Stimulated activated naive CD4-positive, alpha-beta T cell (primary cell): ENCODE results near the gene ADAMTS12.
"Not testable (repeated sequence)": the region's sequence is repeated elsewhere in the genome, so short reads cannot be mapped to it uniquely, and the experiment has no call there.

Source experiments
- DNase-seq, 6 experiments: peaks; one replicate each; lab custom pipeline; 2025; lab: John Stamatoyannopoulos, UW

Gene ADAMTS12, protein sequence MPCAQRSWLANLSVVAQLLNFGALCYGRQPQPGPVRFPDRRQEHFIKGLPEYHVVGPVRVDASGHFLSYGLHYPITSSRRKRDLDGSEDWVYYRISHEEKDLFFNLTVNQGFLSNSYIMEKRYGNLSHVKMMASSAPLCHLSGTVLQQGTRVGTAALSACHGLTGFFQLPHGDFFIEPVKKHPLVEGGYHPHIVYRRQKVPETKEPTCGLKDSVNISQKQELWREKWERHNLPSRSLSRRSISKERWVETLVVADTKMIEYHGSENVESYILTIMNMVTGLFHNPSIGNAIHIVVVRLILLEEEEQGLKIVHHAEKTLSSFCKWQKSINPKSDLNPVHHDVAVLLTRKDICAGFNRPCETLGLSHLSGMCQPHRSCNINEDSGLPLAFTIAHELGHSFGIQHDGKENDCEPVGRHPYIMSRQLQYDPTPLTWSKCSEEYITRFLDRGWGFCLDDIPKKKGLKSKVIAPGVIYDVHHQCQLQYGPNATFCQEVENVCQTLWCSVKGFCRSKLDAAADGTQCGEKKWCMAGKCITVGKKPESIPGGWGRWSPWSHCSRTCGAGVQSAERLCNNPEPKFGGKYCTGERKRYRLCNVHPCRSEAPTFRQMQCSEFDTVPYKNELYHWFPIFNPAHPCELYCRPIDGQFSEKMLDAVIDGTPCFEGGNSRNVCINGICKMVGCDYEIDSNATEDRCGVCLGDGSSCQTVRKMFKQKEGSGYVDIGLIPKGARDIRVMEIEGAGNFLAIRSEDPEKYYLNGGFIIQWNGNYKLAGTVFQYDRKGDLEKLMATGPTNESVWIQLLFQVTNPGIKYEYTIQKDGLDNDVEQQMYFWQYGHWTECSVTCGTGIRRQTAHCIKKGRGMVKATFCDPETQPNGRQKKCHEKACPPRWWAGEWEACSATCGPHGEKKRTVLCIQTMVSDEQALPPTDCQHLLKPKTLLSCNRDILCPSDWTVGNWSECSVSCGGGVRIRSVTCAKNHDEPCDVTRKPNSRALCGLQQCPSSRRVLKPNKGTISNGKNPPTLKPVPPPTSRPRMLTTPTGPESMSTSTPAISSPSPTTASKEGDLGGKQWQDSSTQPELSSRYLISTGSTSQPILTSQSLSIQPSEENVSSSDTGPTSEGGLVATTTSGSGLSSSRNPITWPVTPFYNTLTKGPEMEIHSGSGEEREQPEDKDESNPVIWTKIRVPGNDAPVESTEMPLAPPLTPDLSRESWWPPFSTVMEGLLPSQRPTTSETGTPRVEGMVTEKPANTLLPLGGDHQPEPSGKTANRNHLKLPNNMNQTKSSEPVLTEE (N-terminal part only)

DNA sequence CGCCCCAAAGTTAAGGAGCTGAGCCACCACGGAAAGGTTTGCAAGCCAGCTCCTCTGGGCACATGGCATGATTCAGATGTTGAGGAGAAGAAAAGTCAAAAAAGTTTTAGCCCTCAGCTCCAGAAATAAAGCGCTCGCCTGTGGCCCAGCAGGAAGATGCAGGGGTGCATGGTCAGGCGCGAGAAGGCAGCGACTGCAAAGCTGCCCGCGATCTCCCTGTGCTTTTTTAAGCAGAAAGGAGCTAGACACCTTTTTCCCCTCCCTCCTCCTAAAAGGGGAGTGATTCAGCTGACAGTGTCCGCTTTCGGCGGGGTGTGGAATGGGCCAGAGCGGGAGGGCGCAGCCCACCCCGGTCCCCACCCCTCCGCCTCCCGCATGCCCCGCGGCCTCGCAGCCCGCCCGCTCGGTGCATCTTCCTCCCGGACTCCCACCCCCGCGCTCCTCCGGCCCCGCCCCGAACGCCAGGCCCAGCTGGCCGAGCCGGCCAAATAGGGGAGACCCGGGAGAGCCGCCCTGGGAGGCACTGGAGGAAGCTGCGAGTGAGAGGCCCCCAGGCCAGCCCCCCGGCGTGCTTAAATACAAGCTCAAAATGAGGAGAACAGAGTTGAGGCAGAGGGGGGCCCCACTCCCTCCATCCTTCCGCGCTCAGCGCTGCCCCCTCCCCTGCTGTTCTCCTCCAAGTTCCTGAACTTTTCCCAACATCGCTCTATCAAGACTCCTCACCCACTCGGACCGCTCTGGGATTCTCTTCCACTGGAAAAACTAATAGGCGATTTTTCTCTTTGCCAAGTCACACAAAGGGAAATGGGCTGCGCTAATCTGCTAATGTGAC is at the start of gene ADAMTS12:
Gene ADAMTS12 (minus strand): TSS at position 203 of the 832 bp plus-strand sequence. CDS start 134 bp downstream, at position 69.
- no peak for DNase-seq

- no peak for DNase-seq
Observed at GRCh38 chr5:33941090-33941489, 49.3 kb upstream of the ADAMTS12 start.

DNA sequence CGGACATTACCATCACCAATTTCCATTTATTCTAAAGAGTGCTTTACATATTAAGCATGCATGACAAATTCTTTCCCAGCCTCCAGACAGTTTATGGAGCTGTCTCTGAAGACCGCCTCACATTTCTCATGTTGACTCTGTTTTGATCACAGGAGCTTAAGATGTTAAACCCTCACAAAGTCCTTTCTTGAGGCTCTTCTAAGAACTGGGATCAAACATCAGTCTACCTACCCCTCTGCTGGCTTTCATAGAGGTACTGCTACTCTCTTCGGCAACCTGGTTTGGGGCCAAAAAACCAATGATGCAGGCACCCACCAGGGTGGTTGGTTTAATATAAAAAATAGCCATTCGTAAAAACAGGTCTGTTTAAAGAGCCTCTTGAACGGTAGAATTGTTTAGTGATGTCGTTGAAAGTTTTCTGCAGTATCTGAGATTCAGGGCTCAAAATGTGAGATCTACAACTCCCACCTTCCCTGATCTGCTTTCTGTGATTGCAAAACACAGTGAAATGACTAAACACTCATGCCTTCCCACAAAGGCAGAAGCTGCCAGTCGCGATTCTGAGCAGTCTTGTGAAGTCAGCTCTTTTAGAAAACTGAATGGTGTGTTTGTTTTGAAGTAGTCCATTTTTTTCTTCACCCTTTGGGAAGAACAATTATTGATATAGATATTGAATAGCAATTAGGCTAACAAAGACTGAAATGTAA is 47.9 kb upstream of the ADAMTS12 start:
- DNase-seq, result no peak

DNA sequence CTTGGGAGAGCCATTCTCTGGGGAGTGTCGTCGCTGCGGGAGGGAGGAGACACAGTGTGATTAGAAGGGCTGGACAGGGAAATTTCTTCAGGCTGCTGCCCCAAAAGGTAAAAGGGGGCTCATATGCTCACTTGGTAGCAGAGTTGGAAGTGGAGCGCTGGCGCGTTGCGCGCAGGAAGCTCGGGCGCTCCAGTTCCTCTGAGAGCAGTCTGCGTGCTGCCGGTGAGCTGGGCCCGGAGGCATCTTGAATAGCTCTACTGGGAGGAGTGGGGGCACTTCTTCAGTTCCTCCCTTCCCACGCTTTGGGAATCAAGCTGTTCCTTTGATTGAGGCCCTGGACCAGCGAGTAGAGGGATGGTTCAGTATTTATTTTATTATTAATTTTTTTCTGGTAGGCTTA is 47.1 kb upstream of the ADAMTS12 start:
- no peak for DNase-seq

DNA sequence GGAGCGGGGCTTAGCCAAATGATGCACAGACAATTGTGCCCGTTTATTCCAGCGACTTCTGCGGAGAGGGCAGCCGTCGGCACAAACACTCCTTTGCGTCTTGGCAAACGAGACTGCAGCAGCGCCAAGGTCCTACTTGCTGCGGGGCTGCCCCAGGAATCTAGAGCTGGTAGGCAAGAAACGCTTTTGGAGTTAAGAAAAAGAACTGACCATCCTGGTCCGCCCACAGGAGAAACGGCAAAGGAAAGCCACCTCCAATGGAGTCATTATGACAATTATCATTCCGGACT is 46.7 kb upstream of the ADAMTS12 start:
- no peak for DNase-seq

DNA sequence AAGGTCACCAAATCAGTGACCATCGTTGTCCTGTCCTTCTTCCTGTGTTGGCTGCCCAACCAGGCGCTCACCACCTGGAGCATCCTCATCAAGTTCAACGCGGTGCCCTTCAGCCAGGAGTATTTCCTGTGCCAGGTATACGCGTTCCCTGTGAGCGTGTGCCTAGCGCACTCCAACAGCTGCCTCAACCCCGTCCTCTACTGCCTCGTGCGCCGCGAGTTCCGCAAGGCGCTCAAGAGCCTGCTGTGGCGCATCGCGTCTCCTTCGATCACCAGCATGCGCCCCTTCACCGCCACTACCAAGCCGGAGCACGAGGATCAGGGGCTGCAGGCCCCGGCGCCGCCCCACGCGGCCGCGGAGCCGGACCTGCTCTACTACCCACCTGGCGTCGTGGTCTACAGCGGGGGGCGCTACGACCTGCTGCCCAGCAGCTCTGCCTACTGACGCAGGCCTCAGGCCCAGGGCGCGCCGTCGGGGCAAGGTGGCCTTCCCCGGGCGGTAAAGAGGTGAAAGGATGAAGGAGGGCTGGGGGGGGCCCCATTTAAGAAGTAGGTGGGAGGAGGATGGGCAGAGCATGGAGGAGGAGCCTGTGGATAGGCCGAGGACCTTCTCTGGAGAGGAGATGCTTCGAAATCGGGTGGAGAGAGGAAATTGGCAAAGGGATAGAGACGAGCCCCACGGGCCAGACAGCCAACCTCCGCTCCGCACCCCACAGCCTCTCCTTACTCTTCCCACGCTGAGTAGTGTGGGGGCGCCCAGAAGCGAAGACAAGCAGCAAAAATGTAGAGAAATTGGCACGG is 46.1 kb upstream of the ADAMTS12 start:
- no peak for DNase-seq

DNA sequence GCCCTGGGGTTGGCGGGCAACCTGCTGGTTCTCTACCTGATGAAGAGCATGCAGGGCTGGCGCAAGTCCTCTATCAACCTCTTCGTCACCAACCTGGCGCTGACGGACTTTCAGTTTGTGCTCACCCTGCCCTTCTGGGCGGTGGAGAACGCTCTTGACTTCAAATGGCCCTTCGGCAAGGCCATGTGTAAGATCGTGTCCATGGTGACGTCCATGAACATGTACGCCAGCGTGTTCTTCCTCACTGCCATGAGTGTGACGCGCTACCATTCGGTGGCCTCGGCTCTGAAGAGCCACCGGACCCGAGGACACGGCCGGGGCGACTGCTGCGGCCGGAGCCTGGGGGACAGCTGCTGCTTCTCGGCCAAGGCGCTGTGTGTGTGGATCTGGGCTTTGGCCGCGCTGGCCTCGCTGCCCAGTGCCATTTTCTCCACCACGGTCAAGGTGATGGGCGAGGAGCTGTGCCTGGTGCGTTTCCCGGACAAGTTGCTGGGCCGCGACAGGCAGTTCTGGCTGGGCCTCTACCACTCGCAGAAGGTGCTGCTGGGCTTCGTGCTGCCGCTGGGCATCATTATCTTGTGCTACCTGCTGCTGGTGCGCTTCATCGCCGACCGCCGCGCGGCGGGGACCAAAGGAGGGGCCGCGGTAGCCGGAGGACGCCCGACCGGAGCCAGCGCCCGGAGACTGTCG is 45.4 kb upstream of the ADAMTS12 start:
- no peak for DNase-seq

GRCh38 chr5:33936381-33937016 is 44.7 kb upstream of the ADAMTS12 start, which contains the start of gene RXFP3:
TSS of gene RXFP3 (plus strand) at chr5:33936386. CDS start at chr5:33936741, 355 bp downstream.
- DNase-seq, result no peak

GRCh38 chr5:33936004-33936380 is 44.2 kb upstream of the ADAMTS12 start:
- peak in 4 of 6 experiments; percentile 2 to 20 (median 2) for DNase-seq

DNA sequence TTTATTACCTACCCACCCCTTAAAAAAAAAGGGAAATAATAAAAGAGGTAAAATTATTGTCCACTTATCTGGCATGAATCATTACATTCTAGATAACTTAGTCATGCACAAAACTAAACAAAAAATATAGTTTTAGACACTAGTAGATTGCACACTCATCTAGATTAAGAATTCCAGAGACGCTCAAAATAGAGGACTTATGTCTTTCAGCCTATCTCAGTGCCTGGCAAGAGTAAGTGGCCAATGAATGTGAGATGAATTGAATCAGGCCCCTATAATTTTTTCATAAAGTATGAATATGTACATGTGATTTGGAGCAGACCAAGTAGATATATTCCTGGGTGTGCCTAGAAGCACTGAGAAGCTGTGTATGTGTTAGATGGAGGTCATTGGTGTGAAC is 42.4 kb upstream of the ADAMTS12 start:
- no peak for DNase-seq

DNA sequence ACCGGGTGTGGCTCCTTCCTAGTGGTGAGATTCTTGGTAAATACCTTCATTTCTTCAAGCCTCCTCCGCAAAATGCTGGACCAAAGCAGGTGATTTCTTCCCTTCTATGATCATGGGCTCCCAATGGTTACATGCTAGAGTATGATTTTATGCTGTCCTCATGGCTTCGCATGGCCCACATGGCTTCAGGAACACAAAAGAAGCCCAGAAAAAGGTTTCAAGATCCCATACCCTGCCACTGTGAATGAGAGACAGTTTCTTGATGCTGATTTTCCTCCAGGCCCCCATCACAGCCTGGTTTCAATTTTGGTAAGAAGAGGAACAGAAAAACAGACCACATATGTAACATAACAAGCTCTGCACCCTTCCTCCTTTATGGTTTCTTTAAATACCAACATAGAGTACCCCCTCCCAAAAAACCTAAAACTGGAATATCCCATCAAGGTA is 42.0 kb upstream of the ADAMTS12 start:
- no peak for DNase-seq

DNA sequence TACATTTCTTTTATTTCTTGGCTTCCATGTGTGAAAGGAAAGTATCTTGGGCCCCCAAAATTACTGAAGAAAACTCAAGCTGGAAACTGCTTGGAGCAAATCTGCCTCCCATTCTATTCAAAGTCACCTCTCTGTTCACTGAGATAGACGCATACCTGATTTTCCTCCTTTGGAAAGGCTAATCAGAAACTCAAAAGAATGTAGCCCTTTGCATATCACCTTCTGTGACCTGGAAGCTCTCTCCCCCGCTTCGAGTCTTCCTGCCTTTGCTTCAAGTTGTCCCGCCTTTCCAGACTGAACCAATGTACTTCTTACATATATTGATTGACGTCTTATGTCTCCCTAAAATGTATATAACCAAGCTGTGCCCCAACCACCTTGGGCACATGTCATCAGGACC is 39.3 kb upstream of the ADAMTS12 start:
- no peak for DNase-seq

DNA sequence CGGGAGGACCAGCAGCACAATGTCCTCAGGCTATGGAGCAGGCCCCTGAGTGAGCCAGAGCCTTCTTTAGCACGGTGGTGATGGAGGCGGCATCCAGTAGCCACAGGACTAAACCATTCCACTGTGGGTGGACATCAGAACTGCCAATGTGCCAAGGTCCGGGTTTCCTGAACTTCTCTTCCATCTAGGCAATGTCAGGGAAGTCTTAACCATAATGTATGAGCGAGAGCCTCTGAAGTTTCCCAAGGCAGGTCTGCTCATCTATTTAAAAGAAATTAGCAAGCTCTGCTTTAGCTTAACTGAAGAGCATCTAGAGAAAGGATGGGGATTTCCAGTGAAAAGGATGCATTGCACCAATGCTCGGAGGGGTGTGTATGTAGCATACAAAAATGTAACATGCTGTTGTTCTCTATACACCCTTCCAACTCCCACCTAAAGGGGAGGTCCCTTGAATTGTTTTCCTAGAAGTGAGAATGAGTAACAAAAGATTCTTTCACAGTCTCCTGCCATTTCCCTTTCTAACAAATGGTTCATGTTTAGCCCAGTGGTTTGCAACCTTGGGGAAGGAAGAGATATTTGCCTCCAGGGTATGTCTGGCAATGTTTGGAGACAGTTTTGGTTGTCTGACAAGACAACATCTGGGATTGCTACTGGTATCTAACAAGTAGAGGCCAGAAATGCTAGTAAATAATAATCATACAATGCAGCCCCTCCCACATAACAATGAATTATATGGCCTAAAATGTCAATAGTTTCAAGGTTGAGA is 38.3 kb upstream of the ADAMTS12 start:
- DNase-seq, result no peak

GRCh38 chr5:33928283-33928682 is 36.5 kb upstream of the ADAMTS12 start:
- no peak for DNase-seq

DNA sequence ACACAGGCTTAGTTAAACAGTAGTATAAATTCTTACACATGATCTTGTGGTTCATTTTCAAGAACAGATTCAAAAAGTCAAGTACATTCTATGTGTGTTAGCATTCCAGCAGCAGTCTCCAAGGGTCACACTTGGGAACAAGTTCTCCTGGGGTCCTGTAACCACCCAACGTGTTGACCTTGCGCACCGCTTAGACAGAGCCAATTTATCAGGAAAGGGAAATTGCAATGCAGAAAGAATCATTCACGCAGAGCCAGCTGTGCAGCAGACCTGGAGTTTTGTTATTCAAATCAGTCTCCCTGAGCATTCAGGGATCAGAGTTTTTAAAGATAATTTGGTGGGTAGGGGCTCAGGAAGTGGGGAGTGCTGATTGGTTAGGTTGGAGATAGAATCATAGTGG is 35.9 kb upstream of the ADAMTS12 start:
- DNase-seq, result no peak

- no peak for DNase-seq
Observed at GRCh38 chr5:33925278-33925677, 33.5 kb upstream of the ADAMTS12 start.

- no peak for DNase-seq
Observed at GRCh38 chr5:33921002-33921401, 29.2 kb upstream of the ADAMTS12 start.

GRCh38 chr5:33914844-33915243 is 23.1 kb upstream of the ADAMTS12 start:
- not testable (repeated sequence) for DNase-seq
